CD4-positive, alpha-beta T cell treated with Interleukin-1 beta for 1 hour (primary cell): Measurements from ENCODE around the gene FGFR3.
A peak's percentile ranks its signal among the peaks of the same experiment; 100 is the strongest.

Experiments
- DNase-seq, 2 donors: peaks; one replicate each; pipeline ENCODE4 v3.0.0-alpha.2; 2020 to 2022

Gene FGFR3

DNA sequence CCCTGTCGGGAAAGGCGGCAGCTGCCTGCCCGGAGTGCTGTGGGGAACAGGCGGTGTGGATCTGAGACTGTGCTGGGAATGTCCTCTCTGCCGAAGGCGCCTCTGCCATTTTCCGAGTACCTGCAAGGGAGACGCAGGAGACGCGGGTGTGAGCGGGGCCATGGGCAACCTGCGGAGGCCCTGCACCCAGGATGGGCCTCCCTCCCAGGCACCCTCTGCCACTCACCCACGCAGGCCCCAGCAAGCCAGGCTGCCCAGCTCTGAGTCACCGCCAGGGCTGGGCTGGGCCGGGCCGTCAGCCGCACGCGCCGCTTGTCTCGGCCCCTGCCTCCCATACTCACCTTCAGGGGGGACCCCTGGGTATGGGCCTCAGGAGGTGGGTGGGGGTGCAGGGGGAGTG, 3.5 kb upstream of the FGFR3 start:
- DNase-seq = no peak

DNA sequence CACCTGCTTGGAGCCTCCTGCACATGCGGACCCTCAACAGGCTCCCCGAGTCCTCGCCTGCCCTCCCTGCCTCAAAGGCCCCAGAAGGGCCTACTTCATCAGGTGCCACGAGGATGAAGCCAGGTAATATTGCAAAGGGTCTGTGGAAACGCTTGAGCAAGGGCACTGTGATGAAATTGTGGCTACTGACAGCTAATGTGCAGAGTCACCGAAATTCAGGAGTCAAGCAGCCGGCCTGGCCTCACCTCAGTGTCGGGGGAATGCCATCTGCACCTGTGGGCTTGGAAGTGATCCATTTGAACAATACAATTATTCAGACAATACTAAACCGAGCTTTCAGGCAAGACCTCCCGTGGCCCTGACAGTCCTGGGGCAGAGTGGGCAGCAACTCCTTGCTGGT, 3.1 kb upstream of the FGFR3 start:
- no peak for DNase-seq

DNA sequence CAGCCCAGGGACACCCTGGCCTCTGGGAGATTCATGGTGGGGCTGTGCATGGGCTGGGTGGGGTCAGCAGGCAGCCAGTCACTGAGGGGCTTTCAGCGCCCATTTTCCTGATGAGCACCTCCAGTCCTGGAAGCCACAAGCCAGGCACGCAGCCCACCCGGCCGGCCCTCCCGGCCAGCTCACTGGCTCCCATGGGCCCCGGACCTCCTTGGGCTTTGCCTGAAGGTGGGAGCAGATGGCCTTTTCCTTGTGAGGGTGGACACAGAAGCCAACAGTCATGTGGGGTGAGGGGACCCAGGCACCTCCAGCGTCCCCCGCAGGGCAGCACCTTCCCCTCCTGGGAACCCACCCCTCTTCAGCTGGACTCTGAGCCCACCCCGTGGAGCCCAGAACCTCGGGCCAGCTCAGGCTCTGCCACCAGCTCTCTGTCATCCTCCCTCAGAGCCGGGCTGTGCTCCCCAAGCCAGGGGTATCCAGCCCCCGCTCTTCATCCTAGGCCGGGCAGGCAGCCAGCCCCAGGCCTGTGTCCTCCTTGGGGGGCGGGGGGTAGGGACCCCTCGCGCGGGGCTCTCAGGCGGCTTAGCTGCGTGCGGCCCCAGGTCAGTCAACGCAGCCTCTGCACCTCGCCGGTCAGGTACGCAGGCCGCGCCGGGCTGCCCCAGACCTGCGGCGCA, 798 bp upstream of the FGFR3 start:
- DNase-seq = no peak

DNA sequence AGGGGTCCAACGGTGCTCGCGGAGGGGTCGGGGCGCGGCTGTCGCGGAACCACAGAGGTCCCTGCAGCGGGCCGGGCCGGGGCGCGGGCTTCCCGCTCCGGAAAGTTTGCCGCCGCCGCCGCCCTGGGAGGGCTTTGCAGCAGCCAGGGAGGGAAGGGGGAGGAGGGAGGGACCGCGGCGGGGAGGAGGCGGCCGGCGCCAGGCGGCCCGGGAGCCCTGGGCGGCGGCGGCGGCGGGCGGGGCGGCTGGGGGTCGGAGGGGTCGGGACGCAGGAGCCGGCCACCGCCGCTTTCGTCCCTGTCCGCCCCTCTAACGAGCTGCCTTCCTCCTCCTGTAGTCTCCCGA, 375 bp downstream of the FGFR3 start:
- DNase-seq = peak; percentile 27 to 51

DNA sequence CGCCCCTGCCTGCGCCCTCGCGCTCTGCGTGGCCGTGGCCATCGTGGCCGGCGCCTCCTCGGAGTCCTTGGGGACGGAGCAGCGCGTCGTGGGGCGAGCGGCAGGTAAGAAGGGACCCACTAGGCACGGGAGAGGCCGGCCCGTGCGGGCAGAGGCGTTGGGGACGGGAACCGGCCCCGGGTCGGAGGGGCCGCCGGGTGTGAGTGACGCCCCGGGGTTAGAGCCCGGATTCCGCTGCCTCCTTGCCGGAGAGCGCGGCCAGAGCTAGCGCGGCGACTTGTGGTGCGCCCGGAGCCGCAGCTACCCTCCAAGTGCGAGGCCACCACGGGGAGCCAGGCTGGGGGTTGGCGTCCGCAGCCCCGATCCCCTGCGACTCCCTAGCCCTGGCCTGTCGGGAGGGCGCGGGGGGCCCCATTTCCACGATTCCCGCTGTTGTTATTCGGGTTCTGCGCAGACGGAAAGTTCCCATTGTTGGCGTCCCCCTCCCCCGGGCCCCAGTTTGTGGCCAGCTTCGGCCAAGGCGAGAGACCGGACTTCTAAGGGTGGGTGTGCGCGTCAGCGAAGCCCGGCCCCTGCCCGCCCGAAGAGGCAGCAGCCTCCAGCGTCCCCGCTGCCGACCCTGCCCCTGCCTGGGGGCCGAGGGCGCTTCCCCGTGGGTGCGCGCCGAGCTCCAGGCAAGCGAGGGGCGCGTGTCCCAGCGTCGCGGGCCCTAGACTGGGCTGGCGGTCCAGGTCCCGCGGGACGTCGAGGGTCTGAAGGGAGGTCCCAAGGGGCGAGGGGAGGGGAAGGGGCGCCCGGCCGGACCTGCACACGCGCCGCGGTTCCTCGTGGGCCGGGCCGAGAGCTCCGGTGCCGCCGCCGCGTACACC, 1.1 kb downstream of the FGFR3 start:
- no peak for DNase-seq

DNA sequence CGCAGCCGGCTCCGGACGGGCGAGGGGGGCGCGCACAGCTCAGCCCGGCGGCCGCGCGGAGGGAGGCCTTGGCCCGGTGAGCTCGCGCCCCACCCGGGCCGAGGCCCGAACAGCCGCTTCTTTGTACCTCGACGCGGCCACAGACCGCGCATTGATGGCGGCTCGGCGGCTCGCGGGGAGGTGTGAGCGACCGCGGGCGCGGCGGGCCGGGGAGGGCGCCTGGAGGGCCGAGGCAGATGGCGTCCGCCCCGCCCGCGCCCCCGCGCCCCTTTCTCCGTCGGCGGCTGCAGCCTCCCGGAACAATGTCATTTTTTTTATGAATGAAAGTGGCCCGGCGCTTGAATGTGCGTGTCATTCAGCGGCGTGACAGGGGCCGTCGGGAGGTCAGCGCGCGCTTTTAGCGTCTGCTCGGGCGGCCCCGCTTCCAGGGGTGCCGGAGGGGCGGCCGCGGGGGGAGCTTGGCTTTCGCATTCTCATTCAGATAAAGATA, 1.8 kb downstream of the FGFR3 start:
- DNase-seq = no peak

DNA sequence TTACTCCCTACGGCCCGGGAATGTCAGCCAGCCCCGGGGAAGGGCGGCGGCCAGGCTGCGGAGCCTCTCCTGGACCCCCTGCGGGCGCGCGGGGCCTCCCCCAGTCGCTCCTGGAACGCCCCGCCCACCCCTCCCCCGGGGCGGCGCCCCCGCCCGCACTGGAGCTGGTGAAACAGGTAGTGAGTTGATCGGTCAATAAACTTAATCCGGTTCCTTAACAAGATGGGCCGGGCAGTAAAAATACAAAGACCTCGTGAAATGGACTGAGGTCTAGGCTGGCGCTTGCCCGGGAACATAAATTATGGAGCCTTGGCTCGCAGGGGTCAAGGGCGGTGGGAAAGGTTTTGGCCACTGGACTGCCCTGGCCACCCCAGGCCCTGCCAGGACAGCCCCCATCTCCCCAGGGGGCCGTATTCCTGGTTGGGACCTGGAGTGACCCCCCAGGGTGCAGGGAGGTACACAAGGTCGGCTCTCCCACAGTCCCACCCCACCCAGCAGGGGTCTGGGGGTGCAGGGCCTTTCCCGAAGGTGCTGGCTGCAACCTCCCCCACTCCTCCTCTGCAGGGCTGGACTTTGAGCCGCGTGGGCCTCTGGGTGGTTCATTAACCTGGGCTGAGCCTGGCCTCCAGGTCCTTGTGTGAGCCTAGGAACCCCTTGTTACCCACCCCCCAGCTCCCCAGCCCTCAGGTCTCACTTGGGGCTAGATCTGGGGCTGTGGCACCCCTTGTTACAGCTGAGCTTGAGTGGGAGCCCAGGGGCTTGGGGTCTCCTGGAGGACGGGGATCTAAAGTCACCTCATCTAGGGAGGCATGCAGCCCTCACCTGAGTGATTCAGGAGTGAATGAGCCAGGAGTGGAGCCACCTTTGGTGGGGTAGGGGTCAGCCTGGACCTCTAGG, 2.5 kb downstream of the FGFR3 start:
- DNase-seq = no peak

DNA sequence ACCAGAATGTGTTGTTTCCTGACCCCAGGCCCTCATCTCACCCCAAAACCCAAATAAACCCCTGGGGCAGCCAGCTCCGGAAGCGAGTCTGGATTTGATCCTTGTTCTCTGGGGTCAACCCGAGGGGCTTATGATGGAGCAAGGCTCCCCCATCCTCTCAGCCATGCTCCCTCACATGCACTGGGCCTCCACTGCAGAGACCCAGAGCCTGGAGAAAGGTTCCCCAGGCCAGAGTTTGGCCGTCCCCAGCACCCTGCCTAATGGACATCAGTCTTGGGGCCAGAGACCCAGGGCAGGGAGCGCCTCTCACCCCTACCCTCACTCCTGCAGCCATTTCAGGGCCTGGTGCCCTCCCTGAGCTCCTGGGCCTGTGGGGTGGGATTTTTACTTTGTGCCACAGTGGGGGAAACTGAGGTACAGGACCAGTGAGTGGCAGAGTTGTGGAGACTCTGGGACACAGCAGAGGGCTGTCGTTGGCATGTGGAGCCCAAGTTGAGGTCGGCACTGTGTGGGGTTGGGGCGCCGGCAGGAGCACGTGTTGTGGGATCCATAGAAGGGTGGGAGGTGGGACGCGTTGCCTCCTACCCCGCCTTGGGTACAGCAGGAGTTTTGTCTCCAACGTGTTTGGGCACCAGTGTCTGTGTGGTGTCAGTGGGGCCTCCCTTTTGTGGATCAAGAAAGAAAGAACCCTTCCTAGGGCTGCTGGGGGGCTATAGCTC, 3.6 kb downstream of the FGFR3 start:
- DNase-seq = no peak

DNA sequence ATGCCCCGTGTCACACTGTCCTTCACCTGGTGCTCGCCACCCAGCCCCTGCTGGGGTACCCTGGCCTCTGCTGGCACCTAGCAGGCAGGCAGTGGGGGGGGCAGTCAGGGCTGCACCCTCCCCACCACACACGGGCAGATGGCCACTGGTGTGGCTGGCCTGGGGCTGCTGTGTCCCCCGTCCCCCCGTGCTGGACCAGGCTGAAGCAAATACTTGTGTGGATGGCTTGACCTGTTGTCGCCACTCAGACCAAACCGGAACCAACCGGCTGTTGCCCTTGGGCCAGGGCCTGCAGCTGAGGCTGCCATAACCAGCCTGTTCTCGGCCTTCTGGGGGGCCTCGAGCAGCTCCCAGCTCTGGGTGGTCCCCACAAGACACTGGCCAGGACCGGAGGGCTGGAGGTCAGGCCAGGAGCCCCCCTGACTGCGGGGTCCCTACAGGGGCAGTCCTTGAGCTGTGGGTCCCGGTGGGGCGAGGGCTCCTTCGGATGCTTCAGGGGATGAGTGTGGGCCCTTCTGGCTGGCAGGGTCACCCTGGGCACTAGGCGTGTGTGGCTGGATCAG, 4.3 kb downstream of the FGFR3 start:
- no peak for DNase-seq

DNA sequence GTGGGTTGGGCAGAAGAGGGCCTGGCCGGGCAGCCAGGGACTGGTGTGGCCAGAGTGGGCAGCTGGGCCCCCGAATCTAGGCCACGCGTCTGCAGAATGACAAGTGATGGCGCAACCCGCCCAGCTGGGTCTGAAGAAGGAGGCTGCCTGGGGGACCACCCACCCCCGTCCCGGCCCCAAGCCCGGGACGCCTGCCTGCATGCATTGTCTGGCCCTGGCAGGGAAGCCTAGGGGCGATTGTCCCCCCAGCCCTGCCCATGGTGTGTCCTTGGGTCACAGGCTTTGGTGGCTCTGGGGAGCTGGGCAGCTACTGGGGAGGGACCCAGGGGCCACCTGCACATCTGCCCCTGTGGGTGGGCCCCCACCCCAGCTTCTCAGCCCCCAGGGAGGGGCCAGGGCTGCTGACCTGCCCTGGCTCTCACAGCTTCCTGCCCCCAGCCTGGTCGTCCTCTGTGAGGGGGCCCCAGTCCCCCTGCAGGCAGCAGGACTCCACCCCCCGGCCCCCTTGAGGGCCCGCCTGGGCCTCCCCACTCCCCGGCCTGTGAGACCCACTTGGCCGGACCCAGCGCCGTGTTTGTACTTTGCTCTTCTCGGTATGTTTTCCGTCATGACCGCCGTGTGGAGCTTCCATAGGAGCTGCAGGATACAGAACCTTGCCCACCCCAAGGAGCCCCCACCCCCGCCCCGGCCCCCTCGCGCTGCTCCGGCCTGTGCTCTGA, 4.9 kb downstream of the FGFR3 start:
- no peak for DNase-seq

DNA sequence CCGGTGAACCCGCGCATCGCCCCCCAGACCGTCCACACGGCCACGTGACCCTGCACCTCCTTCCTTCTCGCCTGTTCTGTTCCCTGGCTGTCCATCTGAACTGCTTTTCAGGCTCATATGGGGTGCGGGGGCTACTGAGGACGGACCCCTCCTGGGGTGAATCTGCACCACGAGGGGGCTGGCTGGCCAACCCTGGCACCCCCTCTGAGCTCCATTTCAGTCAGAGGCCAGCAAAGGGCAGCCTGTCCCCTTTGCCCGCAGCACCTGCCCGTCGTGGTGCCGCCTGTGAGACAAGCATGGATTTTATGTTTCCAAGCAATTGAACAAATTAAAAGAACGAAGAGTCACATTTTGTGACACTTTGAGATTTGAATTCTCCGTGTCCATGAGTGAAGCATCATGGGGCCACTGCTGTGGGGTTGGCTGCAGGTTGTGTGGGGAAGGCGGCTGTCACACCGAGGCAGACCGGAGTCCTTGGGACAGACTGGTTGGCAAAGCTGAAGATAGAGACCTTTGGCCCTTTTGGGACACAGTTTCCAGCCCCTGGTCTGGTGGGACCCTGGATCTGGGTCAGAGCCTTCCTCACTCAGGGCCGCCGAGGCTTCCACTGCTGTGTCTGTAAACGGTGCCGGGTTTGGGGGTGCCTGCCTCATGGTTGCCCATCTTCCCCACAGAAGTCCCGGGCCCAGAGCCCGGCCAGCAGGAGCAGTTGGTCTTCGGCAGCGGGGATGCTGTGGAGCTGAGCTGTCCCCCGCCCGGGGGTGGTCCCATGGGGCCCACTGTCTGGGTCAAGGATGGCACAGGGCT, 5.7 kb downstream of the FGFR3 start:
- no peak for DNase-seq

DNA sequence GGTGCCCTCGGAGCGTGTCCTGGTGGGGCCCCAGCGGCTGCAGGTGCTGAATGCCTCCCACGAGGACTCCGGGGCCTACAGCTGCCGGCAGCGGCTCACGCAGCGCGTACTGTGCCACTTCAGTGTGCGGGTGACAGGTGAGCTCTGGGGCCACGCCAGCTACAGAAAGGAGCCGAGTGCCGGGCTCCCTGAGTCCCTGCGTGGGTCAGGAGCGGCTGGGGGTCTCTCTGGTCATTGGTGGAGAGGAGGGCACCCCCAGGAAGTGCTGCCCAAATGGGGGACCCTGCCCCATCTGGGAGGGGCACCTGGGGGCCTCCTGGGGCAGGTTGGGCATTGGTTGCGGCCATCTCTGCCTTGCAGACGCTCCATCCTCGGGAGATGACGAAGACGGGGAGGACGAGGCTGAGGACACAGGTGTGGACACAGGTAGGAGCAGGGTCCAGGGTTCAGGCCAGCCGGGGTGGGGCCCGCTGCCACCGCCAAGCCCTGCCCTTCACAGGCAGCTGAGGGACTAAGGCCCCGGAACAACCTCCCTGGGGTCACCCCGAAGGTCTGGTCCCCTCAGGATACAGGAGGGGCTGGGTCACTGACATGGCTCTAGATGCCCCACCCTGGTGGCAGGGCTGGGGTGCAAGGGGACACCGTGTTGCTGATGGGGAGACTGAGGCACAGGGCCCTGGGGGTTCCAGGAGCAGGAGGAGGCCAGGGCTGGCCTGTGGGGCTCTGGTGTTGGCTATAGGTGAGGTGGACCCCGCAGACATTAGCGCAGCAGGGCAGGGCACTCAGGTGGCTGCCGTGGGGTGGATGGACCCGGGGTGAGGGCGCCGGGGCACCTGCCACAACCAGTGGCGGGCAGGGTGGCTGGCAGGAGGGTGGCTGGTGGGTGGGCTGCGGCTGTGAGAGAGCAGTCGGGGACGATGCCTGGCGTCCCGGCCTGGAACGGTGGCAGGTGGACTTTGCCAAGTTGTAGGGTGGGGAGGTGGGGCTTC, 6.6 kb downstream of the FGFR3 start:
- no peak for DNase-seq

DNA sequence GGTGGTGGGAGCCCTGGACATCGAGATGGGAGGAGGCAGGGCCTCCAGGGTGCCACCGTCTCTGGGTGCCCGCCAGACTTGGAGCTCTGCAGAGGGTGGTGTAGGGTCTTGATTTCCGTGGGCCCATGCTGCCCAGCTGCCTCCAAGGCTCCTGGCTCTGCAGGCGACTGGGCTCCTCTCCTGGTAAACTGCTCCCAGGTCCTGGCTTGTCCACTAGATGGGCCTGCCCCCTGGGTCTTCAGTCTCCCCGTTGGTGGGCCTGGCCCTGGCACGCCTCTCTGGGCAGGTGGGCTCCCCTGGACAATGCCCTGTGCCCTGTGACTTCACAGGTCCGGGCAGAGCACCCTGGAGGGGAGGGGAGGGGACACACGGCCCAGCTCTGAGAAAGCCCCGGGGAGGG, 7.7 kb downstream of the FGFR3 start:
- no peak for DNase-seq

DNA sequence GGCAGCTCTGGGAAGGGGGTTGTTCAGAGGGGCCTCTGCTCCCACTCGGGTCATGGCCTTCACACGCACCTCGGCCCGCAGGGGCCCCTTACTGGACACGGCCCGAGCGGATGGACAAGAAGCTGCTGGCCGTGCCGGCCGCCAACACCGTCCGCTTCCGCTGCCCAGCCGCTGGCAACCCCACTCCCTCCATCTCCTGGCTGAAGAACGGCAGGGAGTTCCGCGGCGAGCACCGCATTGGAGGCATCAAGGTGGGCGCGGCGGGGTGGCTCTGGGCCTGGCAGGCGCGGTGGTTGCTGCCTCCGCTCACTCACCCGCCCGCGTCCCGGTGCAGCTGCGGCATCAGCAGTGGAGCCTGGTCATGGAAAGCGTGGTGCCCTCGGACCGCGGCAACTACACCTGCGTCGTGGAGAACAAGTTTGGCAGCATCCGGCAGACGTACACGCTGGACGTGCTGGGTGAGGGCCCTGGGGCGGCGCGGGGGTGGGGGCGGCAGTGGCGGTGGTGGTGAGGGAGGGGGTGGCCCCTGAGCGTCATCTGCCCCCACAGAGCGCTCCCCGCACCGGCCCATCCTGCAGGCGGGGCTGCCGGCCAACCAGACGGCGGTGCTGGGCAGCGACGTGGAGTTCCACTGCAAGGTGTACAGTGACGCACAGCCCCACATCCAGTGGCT, 8.3 kb downstream of the FGFR3 start:
- DNase-seq = no peak

DNA sequence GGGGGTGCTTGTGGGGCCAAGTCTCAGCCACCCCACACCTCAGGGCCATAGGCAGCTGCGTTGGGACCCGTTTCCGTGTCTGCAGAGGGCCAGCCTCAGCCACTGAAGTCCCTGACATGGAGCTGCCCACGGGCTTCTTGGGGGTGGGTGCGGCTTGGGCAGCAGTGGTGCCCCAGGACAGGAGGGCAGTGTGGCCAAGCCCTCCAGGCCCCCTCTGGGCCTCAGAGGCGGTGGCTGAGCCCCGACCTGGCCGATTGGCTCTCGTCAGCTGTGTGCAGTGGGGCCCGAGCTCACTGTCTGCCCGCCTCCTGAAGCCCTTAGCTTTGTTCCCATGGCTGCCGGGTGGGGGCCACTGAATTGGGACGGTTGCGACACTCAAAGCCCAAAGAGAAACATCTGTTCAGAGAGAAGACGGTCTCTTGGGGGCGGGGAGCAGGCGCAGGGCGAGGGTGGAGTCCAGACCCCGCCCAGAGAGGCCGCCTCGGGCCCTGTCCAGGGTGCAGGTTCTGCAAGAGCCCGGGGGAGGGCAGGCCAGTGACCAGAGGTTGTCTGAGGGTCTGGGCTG, 9.1 kb downstream of the FGFR3 start:
- DNase-seq = no peak

DNA sequence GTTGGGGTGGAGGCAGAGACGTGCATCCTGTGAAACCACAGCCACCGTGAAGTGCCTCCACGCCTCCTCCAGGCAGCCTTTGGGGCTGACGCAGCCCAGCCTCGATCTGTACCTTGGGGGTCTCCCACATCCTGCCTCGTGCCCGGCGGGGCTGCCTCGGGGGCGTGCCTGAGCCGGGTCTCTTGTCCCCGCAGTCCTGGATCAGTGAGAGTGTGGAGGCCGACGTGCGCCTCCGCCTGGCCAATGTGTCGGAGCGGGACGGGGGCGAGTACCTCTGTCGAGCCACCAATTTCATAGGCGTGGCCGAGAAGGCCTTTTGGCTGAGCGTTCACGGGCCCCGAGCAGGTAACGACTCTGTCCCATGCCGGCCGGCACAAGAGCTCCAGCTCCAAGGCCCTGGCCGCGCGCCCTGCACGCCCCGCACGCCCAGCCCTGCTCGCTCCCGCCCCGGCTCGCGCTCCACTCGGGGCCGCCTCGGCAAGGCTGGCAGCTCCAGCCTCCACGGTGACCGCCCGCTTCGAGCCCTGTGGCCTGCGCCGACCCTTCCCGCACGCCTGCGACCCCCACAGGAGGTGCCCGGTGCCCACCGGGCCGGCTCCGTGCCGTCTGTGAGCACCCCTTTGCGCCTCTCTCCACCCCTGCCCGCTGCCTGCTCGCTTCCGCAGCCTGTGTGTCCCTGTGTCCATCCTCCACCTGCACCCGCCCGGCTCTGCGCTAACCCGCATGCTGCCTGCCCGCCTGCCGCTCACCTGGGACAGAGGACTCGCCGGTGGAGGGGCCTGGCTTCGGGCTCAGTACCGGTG, 9.8 kb downstream of the FGFR3 start:
- DNase-seq = no peak

DNA sequence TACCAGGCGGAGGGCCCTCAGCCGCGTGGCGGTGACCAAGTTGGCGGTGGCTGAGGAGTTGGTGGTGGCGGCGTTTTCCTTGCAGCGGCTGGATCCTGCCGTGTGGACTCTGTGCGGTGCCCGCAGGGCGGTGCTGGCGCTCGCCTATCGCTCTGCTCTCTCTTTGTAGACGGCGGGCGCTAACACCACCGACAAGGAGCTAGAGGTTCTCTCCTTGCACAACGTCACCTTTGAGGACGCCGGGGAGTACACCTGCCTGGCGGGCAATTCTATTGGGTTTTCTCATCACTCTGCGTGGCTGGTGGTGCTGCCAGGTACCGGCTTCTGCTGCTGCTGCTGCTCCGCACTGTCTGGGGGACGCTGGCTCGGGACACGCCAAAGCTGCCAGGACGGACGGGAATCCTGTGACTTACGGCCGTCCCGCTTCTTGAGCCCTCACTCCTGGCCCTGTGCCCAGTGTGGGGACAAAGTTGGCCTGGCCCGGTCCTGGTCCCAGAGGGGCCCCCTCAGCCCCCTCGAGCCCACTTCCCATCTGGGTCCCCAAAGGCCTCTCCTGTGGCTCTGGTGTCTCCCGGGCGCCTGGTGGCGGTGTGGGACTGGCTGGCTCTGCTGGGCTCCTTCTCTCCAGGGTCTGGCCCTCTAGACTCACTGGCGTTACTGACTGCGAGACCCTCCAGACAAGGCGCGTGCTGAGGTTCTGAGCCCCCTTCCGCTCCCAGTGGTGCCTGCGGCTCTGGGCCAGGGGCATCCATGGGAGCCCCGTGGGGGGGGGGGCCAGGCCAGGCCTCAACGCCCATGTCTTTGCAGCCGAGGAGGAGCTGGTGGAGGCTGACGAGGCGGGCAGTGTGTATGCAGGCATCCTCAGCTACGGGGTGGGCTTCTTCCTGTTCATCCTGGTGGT, 10.7 kb downstream of the FGFR3 start:
- DNase-seq = no peak
